ENCODE measurements around the gene CMSS1.
A peak's percentile ranks its signal among the peaks of the same experiment; 100 is the strongest.

The CMSS1 gene

DNA sequence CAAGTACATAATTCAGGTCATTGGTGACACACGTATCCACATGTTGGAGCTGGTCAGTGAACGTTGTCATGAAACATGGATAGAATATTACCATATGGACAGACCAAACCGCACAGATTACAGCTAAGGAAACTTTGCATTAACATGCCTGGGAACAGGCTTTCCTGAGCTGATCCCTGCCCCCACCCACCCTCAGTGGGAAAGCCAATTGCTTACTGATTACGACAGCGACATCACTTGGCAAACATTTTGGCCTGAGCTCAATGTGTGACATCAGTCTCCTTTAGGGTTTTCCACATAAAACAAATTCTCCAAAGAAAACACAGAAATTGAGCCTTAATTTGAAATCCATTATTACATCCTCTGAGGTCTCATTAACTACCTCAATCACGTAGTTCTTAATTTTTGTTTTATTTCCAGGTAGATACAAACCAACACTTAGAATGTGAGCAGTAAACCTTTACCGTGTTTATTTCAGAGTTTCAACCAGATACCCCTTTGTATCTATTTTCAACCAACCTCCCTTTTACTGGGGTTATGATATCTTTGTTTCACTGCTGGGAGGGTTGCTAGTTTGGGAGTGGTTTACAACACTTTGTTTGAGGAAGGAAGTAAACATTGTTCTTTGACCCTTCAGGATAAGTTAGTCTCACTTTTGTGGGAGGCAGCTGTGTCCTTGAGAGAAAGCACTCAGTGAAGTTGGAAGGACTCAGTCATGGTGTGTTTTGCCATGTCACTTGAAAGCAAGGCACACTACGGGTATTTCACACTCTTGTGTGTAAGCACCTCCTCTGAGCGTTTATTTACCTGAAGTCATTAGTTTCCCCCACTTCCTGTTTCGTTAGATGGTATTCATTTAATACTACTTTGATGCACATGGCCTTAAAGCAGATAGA is 103.1 kb downstream of the CMSS1 start:
- WGBS, 2 experiments (ENCODE audit: insufficient coverage in 2 of 2): 56 to 57% methylated on average over 6 to 7 of the region's 10 CpGs
- no peak overlapping the region for H3K4me3 ChIP-seq (ENCODE audit: extremely low read depth, insufficient read depth, low read length, poor library complexity, severe bottlenecking)
- peaks cover 10% of the 10 kb centered on the region for H3K4me1 ChIP-seq (ENCODE audit: control insufficient read depth, insufficient read depth, low read length, poor library complexity, severe bottlenecking)
- H3K9me3 ChIP-seq (ENCODE audit: control insufficient read depth, low read length): no peaks in the 10 kb centered on the region
- peak overlapping the region; percentile 83 for H3K27ac ChIP-seq (ENCODE audit: low read depth, low read length, severe bottlenecking)
- H3K36me3 ChIP-seq (ENCODE audit: control insufficient read depth, insufficient read depth, low read length): no peaks in the 10 kb centered on the region

DNA sequence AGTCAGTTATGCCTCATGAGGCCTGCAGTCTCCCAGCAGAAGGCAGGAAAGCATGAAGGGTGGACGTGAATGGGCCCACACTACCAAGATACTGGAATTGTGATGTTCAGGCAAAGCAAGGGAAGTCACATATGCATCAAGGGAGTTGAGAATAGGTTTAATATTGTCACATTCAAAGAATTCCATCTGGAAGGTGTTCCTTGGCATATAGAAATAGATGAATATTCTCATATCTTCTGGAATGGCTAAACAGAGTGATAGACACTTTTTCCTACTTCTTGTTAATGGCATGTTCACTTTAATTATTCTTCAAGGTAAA is 103.7 kb downstream of the CMSS1 start:
- peaks cover 10% of the 10 kb centered on the region for H3K4me1 ChIP-seq (ENCODE audit: control insufficient read depth, insufficient read depth, low read length, poor library complexity, severe bottlenecking)
- no peaks in the 10 kb centered on the region for H3K36me3 ChIP-seq (ENCODE audit: control insufficient read depth, insufficient read depth, low read length)
- no peaks in the 10 kb centered on the region for H3K9me3 ChIP-seq (ENCODE audit: control insufficient read depth, low read length)
- H3K27ac ChIP-seq (ENCODE audit: low read depth, low read length, severe bottlenecking): peak overlapping the region; percentile 83
- H3K4me3 ChIP-seq (ENCODE audit: extremely low read depth, insufficient read depth, low read length, poor library complexity, severe bottlenecking): no peak overlapping the region
- 100% methylated on average over 1 of the region's 1 CpG; no CpG with 5 or more reads in 1 of the 2 experiments for WGBS, 2 experiments (ENCODE audit: insufficient coverage in 2 of 2)

DNA sequence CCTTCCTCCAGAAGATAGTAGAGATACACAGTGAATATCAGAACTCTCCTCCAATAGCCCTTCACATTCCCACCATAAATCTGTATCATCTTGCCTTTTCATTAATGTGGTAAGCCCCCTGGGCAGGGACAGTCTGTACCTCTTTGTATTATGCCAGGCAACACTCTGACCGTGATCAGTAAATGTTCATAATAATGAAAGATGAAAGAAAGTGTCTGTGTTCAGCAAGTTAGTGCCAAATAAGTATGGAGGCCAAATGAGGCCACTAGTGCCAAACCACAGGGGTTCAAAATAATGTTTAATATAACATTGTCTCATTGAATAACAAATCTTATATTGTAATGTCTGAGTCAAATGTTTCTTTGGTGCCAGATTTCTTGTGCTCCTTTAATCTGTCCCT is 104.3 kb downstream of the CMSS1 start:
- H3K9me3 ChIP-seq (ENCODE audit: control insufficient read depth, low read length): no peaks in the 10 kb centered on the region
- no peak overlapping the region for H3K27ac ChIP-seq (ENCODE audit: low read depth, low read length, severe bottlenecking)
- no peaks in the 10 kb centered on the region for H3K36me3 ChIP-seq (ENCODE audit: control insufficient read depth, insufficient read depth, low read length)
- peaks cover 10% of the 10 kb centered on the region for H3K4me1 ChIP-seq (ENCODE audit: control insufficient read depth, insufficient read depth, low read length, poor library complexity, severe bottlenecking)
- no peak overlapping the region for H3K4me3 ChIP-seq (ENCODE audit: extremely low read depth, insufficient read depth, low read length, poor library complexity, severe bottlenecking)
- no CpG with 5 or more reads among the region's 1 CpG for WGBS, 2 experiments (ENCODE audit: insufficient coverage in 2 of 2)

DNA sequence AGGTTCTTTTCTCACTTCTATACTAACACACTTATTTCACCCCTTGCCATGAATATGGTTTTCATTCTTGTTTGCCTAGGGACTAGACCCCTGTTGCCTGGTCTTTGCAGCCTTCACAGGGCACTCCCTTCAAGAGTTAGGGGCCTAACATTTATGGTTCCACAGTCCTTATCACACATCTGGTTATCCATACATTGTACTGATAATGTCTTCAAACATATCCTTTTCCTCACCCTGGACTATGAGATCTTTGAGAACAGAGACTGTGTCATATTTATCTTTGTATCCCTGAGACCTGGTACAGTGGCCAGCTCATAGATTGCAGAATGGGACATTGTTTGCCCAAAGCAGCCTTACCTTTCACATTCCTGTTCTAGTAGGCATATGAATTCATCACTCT is 106.2 kb downstream of the CMSS1 start:
- Histone ChIP-seq H3K9me3 (ENCODE audit: control insufficient read depth, low read length) (no peaks in the 10 kb centered on the region), H3K27ac (ENCODE audit: low read depth, low read length, severe bottlenecking) (no peak overlapping the region), H3K36me3 (ENCODE audit: control insufficient read depth, insufficient read depth, low read length) (no peaks in the 10 kb centered on the region), H3K4me1 (ENCODE audit: control insufficient read depth, insufficient read depth, low read length, poor library complexity, severe bottlenecking) (peaks cover 10% of the 10 kb centered on the region), H3K4me3 (ENCODE audit: extremely low read depth, insufficient read depth, low read length, poor library complexity, severe bottlenecking) (no peak overlapping the region)

DNA sequence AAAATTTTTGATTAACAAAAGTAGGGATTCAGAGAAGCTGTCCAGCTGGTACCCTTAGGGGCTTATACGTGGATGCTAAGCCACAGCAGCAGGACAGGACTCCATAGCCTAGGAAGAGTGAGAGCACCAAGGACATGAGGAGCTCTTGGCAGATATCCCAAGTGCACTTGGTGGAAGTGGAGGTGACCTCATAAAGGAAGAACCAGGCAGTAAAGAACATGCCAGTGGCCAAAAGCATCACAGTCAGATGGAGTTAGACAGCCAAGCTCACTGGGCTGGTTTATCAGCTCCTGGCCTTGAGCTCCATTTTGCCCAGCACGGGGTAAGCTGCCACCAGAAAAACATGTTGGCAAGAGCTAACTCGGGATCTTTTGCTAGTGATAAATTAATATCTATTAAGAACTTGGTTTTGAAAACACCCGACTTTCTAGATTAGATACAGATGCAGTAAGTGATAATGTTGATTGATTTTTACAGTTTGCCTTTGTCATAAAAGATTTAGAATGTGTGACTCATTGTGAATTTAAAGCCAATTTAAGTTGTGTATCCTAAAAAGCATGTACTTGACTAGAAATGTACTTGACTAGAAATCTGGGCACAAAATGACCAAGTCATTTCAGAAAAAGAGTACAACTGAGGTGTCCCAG is 108.0 kb downstream of the CMSS1 start:
- H3K27ac ChIP-seq (ENCODE audit: low read depth, low read length, severe bottlenecking): no peak overlapping the region
- no peaks in the 10 kb centered on the region for H3K36me3 ChIP-seq (ENCODE audit: control insufficient read depth, insufficient read depth, low read length)
- H3K4me3 ChIP-seq (ENCODE audit: extremely low read depth, insufficient read depth, low read length, poor library complexity, severe bottlenecking): no peak overlapping the region
- peaks cover 7% of the 10 kb centered on the region for H3K4me1 ChIP-seq (ENCODE audit: control insufficient read depth, insufficient read depth, low read length, poor library complexity, severe bottlenecking)
- no peaks in the 10 kb centered on the region for H3K9me3 ChIP-seq (ENCODE audit: control insufficient read depth, low read length)
- WGBS, 2 experiments (ENCODE audit: insufficient coverage in 2 of 2): 93 to 100% methylated on average over 1 to 3 of the region's 4 CpGs

DNA sequence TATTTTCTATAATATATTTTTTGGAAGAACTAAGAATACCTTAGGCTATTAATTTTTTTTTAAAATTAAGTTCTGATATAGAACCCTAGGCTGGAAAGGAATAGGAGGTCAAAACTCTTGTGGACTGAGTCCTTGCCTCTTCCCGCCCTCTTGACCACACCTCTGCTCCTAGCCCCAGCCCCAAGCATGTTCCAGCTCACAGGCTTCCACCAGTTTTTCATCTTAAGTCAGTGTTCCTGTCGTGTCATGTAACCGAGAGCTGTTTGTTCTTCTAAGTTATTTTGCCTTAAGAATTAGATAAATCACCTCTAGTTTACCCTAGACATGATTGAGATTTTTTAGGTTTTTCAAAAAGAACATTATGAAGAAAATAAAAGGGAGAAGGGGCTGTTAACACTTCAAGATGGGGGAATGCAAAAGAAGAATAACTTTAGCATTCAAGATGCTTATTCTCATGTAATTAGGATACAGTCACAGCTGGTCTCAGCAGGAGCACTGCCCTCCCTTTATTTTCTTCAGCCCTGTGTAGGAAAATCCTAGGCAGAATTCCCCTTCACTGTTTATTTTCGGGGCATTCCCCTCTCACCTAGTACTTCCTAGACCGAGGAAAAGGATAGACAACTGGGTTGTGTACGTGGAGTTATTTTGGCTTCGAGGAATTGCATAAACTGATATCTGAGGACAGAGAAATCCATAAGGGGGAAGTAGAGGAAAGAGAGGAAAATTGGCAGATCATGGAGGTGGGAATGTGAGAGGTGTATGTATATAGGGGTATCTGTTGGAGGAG is 110.2 kb downstream of the CMSS1 start:
- no peak overlapping the region for H3K4me3 ChIP-seq (ENCODE audit: extremely low read depth, insufficient read depth, low read length, poor library complexity, severe bottlenecking)
- no peaks in the 10 kb centered on the region for H3K36me3 ChIP-seq (ENCODE audit: control insufficient read depth, insufficient read depth, low read length)
- peaks cover 5% of the 10 kb centered on the region for H3K4me1 ChIP-seq (ENCODE audit: control insufficient read depth, insufficient read depth, low read length, poor library complexity, severe bottlenecking)
- WGBS, 2 experiments (ENCODE audit: insufficient coverage in 2 of 2): 0 to 53% methylated on average over 1 to 3 of the region's 7 CpGs
- no peaks in the 10 kb centered on the region for H3K9me3 ChIP-seq (ENCODE audit: control insufficient read depth, low read length)
- H3K27ac ChIP-seq (ENCODE audit: low read depth, low read length, severe bottlenecking): no peak overlapping the region

DNA sequence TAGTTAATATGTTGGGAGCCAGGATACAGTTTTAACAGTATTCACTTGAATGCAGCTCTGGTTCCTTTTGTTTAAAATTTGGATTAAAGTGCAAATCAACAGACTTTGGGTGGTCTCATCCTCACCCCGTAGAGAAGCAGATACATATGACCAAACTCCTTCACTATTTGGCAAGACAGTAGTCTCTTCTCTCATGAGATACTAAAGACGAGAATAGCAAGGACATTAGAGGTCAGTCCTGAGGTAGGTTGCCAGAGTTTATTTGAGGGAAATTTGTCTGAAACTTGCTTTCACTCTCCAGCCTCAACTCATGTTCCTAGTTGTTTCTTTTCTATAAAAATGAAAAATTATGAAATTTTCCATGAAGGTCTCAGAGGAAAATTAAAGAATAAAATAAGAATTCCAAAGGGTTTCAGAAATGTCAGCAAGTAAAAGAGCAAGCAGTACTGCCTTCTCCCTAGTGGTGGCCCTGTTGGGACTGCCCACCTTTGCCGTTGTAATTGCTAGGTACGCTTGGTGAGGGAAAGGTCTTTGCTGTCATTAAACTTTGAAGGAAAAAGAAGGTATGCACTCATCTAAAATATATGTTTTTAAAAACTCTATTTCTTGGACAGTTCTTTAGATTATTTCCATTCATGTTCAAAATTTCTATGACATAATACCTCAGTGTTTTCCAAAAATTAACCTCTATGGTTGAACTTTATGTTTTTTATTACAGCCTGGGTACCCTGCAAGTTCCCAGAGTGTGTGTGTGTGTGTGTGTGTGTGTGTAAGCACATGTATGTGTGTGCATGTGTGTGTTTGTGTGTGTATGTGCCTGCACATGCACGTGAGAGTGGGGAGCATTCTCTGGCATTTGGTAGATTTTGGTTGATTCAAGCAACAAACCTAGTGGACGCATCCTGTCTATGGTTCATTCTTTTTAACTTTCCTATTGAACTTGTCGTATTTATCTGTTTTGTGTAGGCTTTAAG is 111.4 kb downstream of the CMSS1 start:
- Histone ChIP-seq H3K4me3 (ENCODE audit: extremely low read depth, insufficient read depth, low read length, poor library complexity, severe bottlenecking) (no peak overlapping the region), H3K4me1 (ENCODE audit: control insufficient read depth, insufficient read depth, low read length, poor library complexity, severe bottlenecking) (peaks cover 6% of the 10 kb centered on the region), H3K36me3 (ENCODE audit: control insufficient read depth, insufficient read depth, low read length) (no peaks in the 10 kb centered on the region), H3K9me3 (ENCODE audit: control insufficient read depth, low read length) (no peaks in the 10 kb centered on the region), H3K27ac (ENCODE audit: low read depth, low read length, severe bottlenecking) (no peak overlapping the region)
- WGBS, 2 experiments (ENCODE audit: insufficient coverage in 2 of 2): 80 to 88% methylated on average over 1 of the region's 7 CpGs

DNA sequence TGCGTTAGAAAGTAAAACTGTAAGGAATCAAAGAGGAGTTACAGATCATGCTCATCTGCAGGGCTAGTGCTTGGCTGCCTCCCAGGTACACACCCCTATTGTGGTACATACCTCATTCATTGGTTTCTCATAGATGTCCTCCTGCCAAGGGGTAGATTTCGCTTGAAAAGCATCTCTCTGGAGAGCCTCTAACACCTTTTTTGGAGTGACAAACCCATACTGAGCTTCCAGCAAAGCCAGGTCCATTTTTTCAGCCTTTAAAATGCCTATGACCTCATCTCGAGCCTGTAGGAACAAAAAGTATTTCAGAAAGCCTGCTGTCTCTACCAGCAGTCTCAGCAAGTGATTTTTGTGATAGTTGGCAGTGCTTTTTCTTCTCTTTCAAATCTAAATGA is 112.1 kb downstream of the CMSS1 start:
- Histone ChIP-seq H3K36me3 (ENCODE audit: control insufficient read depth, insufficient read depth, low read length) (no peaks in the 10 kb centered on the region), H3K4me1 (ENCODE audit: control insufficient read depth, insufficient read depth, low read length, poor library complexity, severe bottlenecking) (peaks cover 13% of the 10 kb centered on the region), H3K27ac (ENCODE audit: low read depth, low read length, severe bottlenecking) (no peak overlapping the region), H3K4me3 (ENCODE audit: extremely low read depth, insufficient read depth, low read length, poor library complexity, severe bottlenecking) (no peak overlapping the region), H3K9me3 (ENCODE audit: control insufficient read depth, low read length) (no peaks in the 10 kb centered on the region)
- WGBS, 2 experiments (ENCODE audit: insufficient coverage in 2 of 2): 20 to 46% methylated on average over 1 of the region's 3 CpGs

DNA sequence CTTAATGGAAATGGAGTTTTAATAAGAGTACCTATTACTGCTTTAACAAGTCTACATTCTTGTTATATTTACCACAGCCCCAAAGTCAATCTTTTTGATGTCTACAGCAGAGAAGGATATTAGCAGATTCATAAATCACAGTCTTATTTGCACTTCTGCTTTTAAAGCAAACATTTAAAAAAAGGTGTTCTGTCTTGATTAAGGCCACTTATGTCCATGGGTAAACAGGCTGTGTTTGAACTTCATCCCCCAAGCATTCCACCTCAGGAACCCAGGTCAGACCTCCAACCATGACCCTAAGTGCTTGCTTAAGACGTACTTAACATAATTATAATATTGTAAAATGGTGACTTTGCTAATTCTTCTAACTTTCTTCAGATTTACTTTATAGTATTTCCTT is 113.4 kb downstream of the CMSS1 start:
- Histone ChIP-seq H3K4me1 (ENCODE audit: control insufficient read depth, insufficient read depth, low read length, poor library complexity, severe bottlenecking) (peaks cover 22% of the 10 kb centered on the region), H3K4me3 (ENCODE audit: extremely low read depth, insufficient read depth, low read length, poor library complexity, severe bottlenecking) (no peak overlapping the region), H3K36me3 (ENCODE audit: control insufficient read depth, insufficient read depth, low read length) (no peaks in the 10 kb centered on the region), H3K27ac (ENCODE audit: low read depth, low read length, severe bottlenecking) (no peak overlapping the region), H3K9me3 (ENCODE audit: control insufficient read depth, low read length) (no peaks in the 10 kb centered on the region)
- WGBS, 2 experiments (ENCODE audit: insufficient coverage in 2 of 2): no CpG with 5 or more reads among the region's 1 CpG
